Measurements from ENCODE around the gene KCNT2.

Gene KCNT2

GRCh38 chr1:196178083-196178635, 430.1 kb downstream of the KCNT2 start:
- no peak for DNase-seq

All from activated naive CD4-positive, alpha-beta T cell treated with Interleukin-2 at 50 U/mL for 16 hours (primary cell).